Mammary epithelial cell (primary cell): ENCODE results near the gene TMEM143.

Experiments used
- EZH2 ChIP-seq: IDR thresholded peaks from 2 replicates; pipeline ENCODE4 v1.6.1; 2012; ENCODE audit warnings: low read length, inconsistent platforms, borderline replicate concordance
- TF ChIP-seq, protein P1 (sequence below), 2 donors: IDR thresholded peaks in 1 of 2; conservative IDR thresholded peaks in 1 of 2; 2 replicates each; pipeline ENCODE4 v1.5.1; 2011 to 2012; ENCODE audit warnings: inconsistent platforms in 2 of 2, low read length in 2 of 2, mild to moderate bottlenecking in 2 of 2, control low read depth in 1 of 2, low read depth in 1 of 2; ENCODE audit not compliant: insufficient read depth in 1 of 2; ENCODE audit errors: extremely low read depth in 1 of 2

DNA sequence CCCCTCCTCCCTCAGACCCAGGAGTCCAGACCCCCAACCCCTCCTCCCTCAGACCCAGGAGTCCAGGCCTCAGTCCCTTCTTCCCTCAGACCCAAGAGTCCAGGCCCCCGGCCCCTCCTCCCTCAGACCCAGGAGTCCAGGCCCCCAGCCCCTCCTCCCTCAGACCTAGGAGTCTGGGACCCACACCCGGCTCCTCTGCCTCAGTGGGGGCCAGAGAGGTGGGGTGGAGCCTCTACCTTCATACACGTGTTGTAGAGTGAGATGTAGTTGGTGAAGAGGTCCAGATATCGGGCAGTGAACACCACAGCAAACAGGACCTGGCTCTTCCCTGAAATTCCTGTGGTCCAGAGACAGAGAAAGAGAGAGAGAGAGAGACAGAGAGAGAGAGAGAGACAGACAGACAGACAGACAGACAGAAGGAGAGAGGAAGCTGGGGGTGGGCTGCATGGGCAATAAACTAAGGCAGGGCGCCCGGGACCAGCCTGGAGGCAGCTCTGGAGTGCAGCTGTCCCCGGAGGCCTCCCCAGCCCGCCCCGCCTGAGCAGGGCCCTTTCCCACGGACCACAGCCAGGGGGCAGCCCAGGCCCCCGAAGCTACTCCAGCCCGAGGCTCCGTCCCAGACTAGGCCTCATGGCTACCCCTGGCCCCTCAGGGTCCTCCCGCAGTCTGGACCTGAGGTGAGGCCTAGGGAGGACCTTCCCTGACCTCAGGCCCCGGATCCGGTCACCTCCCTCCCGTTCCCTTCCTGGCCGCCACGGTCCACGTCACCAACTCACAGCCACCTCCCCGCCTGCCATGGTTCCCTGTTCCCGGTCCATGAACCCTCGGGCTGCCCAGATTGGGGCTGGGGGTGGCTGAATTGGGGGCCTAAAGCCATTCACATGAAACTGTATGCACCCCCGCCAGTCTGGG, 26.7 kb upstream of the TMEM143 start:
- TF ChIP-seq, protein P1, sequence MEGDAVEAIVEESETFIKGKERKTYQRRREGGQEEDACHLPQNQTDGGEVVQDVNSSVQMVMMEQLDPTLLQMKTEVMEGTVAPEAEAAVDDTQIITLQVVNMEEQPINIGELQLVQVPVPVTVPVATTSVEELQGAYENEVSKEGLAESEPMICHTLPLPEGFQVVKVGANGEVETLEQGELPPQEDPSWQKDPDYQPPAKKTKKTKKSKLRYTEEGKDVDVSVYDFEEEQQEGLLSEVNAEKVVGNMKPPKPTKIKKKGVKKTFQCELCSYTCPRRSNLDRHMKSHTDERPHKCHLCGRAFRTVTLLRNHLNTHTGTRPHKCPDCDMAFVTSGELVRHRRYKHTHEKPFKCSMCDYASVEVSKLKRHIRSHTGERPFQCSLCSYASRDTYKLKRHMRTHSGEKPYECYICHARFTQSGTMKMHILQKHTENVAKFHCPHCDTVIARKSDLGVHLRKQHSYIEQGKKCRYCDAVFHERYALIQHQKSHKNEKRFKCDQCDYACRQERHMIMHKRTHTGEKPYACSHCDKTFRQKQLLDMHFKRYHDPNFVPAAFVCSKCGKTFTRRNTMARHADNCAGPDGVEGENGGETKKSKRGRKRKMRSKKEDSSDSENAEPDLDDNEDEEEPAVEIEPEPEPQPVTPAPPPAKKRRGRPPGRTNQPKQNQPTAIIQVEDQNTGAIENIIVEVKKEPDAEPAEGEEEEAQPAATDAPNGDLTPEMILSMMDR (conservative IDR thresholded peaks at IDR 0.05 in 1 of 2, IDR thresholded peaks at IDR 0.05 in 1 of 2; ENCODE audit: extremely low read depth in 1 of 2, insufficient read depth in 1 of 2, low read depth in 1 of 2, low read length in 2 of 2): peak; percentile 28 to 73
- TF ChIP-seq EZH2: no peak
